DND-41 (cell line): ENCODE measurements around the gene SYNDIG1.

ENCODE experiments used
- ATAC-seq: fragments of 200-7000 bp; cut with Tn5 transposase; 3 replicates; pipeline ENCODE4 v1.9.1; 2021; ENCODE audit warnings: low read depth; ENCODE audit not compliant: insufficient read depth
- DNase-seq: peaks from one replicate; pipeline ENCODE4 v3.0.0-alpha.2; 2020
- H2AFZ ChIP-seq: 2 replicates; pipeline ENCODE4 v1.6.0; 2012; ENCODE audit warnings: low read depth, low read length
- H3K27ac ChIP-seq: 2 replicates; pipeline ENCODE4 v1.5.1; 2012; ENCODE audit warnings: low read length, inconsistent platforms
- H3K27me3 ChIP-seq: fragments of 200-600 bp; sonication (generic); 2 replicates; pipeline ENCODE4 v1.6.0; 2012; ENCODE audit warnings: low read length, mild to moderate bottlenecking, inconsistent platforms; ENCODE audit not compliant: insufficient read depth, poor library complexity
- H3K36me3 ChIP-seq: 2 replicates; pipeline ENCODE4 v1.5.1; 2012; ENCODE audit warnings: low read length, inconsistent platforms; ENCODE audit not compliant: insufficient read depth
- H3K4me1 ChIP-seq: 2 replicates; pipeline ENCODE4 v1.5.1; 2012; ENCODE audit warnings: mild to moderate bottlenecking, low read length; ENCODE audit not compliant: insufficient read depth
- H3K4me2 ChIP-seq: 2 replicates; pipeline ENCODE4 v1.6.0; 2012; ENCODE audit warnings: mild to moderate bottlenecking, moderate library complexity, low read length, inconsistent platforms; ENCODE audit not compliant: insufficient read depth
- H3K4me3 ChIP-seq, 2 experiments: fragments of 200-600 bp in 1 of 2; shearing (Covaris generic) in 1 of 2; 2 replicates each; pipeline ENCODE4 v1.5.1; 2012 to 2016; ENCODE audit warnings: inconsistent platforms in 2 of 2, low read length in 2 of 2, mild to moderate bottlenecking in 2 of 2, low read depth in 1 of 2, moderate library complexity in 1 of 2
- H3K79me2 ChIP-seq: 2 replicates; pipeline ENCODE4 v1.6.0; 2012; ENCODE audit warnings: low read length, inconsistent platforms; ENCODE audit not compliant: insufficient read depth
- H3K9ac ChIP-seq: 2 replicates; pipeline ENCODE4 v1.6.0; 2012; ENCODE audit warnings: low read depth, mild to moderate bottlenecking, inconsistent platforms, low read length, moderate library complexity
- H3K9me3 ChIP-seq: 2 replicates; pipeline ENCODE4 v1.5.1; 2012; ENCODE audit warnings: low read length, moderate library complexity, mild to moderate bottlenecking, inconsistent platforms; ENCODE audit not compliant: insufficient read depth, severe bottlenecking
- H4K20me1 ChIP-seq: 2 replicates; pipeline ENCODE4 v1.6.0; 2012; ENCODE audit warnings: low read length; ENCODE audit not compliant: insufficient read depth
- CTCF ChIP-seq: IDR thresholded peaks from 2 replicates; pipeline ENCODE4 v1.5.1; 2012; ENCODE audit warnings: borderline replicate concordance, low read length, moderate library complexity, mild to moderate bottlenecking; ENCODE audit not compliant: poor library complexity, severe bottlenecking; ENCODE audit errors: extremely low read depth
- EZH2 ChIP-seq: IDR thresholded peaks from 3 replicates; pipeline ENCODE4 v1.6.1; 2012; ENCODE audit warnings: borderline replicate concordance, low read depth, mild to moderate bottlenecking, moderate library complexity, low read length, inconsistent platforms; ENCODE audit not compliant: severe bottlenecking

SYNDIG1 gene

GRCh38 chr20:24572140-24572539, 102.7 kb downstream of the SYNDIG1 start:
- H3K36me3 ChIP-seq: no peaks in the 10 kb centered on the region
- TF ChIP-seq CTCF (no peak), EZH2 (no peak)
- DNase-seq (no peak), ATAC-seq (no peak)
- no peaks in the 10 kb centered on the region for H4K20me1 ChIP-seq
- no peak overlapping the region for H3K9ac ChIP-seq
- no peak overlapping the region for H3K27ac ChIP-seq
- no peak overlapping the region for H2AFZ ChIP-seq
- H3K4me1 ChIP-seq: no peaks in the 10 kb centered on the region
- H3K9me3 ChIP-seq: no peaks in the 10 kb centered on the region
- H3K4me2 ChIP-seq: no peak overlapping the region
- no peaks in the 10 kb centered on the region for H3K79me2 ChIP-seq
- no peaks in the 10 kb centered on the region for H3K27me3 ChIP-seq
- H3K4me3 ChIP-seq: no peak overlapping the region

- Histone ChIP-seq H3K4me2 (no peak overlapping the region), H3K27ac (no peak overlapping the region), H3K27me3 (no peaks in the 10 kb centered on the region), H3K9me3 (no peaks in the 10 kb centered on the region), H3K36me3 (no peaks in the 10 kb centered on the region), H3K4me3 (no peak overlapping the region), H2AFZ (no peak overlapping the region), H4K20me1 (no peaks in the 10 kb centered on the region), H3K79me2 (no peaks in the 10 kb centered on the region), H3K9ac (no peak overlapping the region), H3K4me1 (no peaks in the 10 kb centered on the region)
- ATAC-seq: no peak
- TF ChIP-seq EZH2 (no peak), CTCF (no peak)
- DNase-seq: no peak
Observed at GRCh38 chr20:24572862-24573261, 103.4 kb downstream of the SYNDIG1 start.

- Histone ChIP-seq H3K79me2 (no peaks in the 10 kb centered on the region), H3K4me1 (no peaks in the 10 kb centered on the region), H4K20me1 (no peaks in the 10 kb centered on the region), H3K4me2 (no peak overlapping the region), H3K27me3 (no peaks in the 10 kb centered on the region), H3K9ac (no peak overlapping the region), H2AFZ (no peak overlapping the region), H3K4me3 (no peak overlapping the region), H3K36me3 (no peaks in the 10 kb centered on the region), H3K9me3 (no peaks in the 10 kb centered on the region), H3K27ac (no peak overlapping the region)
- TF ChIP-seq CTCF: no peak
- TF ChIP-seq EZH2: no peak
- no peak for DNase-seq
- ATAC-seq: no peak
Observed at GRCh38 chr20:24573557-24573956, 104.1 kb downstream of the SYNDIG1 start.

- Histone ChIP-seq H3K4me3 (no peak overlapping the region), H3K9ac (no peak overlapping the region), H3K27me3 (no peaks in the 10 kb centered on the region), H2AFZ (no peak overlapping the region), H3K27ac (no peak overlapping the region), H3K4me2 (no peak overlapping the region), H3K4me1 (no peaks in the 10 kb centered on the region), H3K79me2 (no peaks in the 10 kb centered on the region), H4K20me1 (no peaks in the 10 kb centered on the region), H3K36me3 (no peaks in the 10 kb centered on the region), H3K9me3 (no peaks in the 10 kb centered on the region)
- no peak for DNase-seq
- TF ChIP-seq EZH2 (no peak), CTCF (no peak)
- ATAC-seq: no peak
Observed at GRCh38 chr20:24574307-24574706, 104.9 kb downstream of the SYNDIG1 start.
